Measurements from ENCODE around the gene ADAMTS13.
A peak's percentile ranks its signal among the peaks of the same experiment; 100 is the strongest.
"Not testable (repeated sequence)": the region's sequence is repeated elsewhere in the genome, so short reads cannot be mapped to it uniquely, and the experiment has no call there.

The ADAMTS13 gene

DNA sequence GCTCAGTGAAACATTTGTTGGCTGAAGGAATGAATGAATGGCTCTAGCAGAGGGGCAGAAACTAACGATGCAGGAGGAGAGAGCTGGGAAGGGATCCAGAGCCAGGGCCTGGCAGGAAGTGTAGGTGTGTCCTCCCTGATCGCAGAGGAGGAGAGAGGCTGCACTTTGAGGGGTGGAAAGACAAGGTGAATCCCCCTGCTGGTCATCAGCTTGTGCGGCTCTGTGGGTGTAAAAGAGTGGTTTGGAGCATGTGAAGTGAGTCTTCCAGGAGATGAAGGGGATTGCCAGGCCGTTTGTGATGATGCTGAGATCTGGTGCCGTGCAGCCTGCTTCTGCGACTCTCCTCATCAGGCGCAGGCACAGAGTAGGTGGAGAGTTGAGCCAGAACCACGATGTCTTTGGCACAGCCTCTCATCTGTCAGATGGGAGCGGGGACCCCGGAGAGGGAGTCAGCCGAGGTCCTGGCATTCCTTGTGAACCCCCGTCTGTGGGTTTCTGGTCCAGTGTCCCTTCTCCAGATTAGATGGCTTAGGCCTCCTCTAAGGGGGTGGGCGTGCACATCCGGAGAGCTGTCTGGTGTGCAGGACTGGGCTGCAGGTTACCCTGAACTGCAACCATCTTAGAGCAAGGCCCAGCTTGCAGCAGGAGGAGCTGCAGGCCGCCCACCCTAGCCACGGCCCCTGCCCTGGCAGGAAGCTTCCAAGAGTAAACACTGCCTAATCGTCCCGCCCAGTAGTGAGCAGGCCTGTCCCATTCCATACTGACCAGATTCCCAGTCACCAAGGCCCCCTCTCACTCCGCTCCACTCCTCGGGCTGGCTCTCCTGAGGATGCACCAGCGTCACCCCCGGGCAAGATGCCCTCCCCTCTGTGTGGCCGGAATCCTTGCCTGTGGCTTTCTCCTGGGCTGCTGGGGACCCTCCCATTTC lies at the start of gene ADAMTS13:
Gene ADAMTS13, plus strand, starts transcription at position 753 of the 928 bp plus-strand sequence. Its CDS starts 77 bp downstream, at position 830.
- DNase-seq: peak; percentile 38

DNA sequence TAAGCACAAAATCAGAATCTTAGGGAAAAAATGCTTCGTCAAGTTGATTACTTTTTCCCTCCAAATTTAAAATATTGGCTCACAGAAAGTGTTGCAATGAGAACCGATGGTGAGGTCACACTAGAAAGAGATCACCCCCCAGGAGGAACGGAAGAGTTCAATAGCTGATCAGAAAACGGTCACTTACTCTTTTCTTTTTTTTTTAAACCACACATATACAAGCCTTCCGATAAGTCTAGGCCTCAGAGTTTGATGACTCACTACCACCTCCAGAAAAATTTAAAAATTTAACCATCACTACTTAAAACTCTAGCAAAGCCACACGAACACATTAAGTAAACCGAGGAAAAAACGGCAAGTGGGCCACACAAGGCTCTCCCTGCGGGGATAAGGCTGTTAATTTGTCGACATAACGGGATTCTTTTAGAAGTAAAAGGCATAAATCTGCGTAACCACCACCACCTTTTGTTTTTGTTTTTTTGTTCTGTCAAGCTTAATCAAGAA lies 47.5 kb upstream of the ADAMTS13 start:
- peak; percentile 62 for DNase-seq

DNA sequence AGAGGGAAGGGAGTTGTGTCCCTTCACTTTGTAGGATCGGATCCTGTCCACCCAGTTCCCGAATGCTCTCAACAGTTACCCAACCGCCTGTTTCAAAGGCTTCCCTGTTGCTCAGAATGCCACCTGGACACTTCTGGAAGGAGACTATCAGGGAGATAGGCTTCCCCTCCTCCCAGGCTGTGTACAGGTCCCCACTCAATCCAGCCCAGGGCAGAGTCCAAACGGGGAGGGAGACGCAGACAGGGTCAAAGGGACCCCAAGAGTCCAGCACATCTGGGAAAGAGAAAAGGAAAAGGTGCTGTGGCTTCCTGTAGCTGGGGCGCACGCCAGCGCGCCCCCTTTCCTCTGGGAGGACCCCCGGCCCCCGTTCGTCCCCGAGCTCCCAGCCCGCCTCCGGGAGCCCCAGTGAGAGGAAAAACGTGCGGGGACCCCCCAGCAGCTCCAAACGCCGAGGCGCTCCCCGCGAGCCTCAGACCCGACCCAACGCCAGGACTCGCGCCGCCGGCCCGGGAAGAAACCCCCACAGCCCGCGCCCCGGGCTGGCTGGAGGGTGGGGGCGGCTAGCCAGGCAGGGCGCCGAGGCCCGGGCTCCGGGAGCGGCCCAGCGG lies 46.9 kb upstream of the ADAMTS13 start:
- no peak for DNase-seq

DNA sequence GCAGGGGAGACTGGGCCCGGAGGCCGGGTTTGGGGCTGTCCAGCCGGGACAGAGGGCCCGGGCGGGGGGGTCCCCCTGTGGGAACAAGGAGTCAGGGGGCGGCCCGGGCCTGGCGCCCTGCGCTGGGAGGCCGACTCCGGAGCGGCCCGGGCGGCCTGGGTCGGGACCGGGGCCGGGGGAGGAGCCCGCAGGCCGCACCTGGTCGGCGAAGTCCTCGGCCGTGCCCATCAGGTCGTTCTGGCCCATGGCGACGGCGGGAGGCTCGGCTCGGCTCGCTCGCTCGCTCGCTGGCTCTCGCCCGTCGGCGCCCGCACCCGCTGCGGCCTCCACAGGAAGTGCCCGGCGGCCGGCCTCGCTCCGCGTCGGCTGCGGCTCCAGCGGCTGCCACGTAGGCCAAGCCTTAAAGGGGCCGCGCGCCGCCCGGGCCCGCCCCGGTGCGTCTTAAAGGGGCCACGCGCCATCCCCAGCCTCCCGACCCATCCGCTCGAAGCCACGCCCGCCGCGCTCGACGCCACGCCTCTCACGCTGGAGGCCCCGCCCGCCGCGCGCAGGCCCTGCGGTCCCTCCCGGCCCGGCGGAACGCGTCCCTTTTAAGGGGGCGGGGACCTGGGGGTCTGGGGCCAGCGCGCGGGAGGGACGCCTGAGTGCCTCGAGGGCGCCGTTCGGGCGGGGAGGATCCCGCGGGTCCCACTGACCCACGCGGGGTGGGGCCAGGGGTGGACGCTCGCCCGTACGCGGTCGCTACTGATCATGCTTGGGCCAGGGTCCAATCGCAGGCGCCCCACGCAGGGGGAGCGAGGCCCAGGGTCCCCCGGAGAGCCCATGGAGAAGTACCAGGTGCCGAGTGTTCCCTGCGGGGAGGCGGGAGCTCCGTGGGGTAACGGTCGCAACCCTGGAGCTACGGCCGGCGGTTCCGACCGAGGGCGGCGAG lies 46.2 kb upstream of the ADAMTS13 start, which contains the start of the genes STKLD1 and SURF4:
Gene STKLD1, plus strand, starts transcription at position 643 of the 931 bp plus-strand sequence. Its CDS starts 108 bp downstream, at position 751.
Gene SURF4, minus strand, starts transcription at position 337 of the 931 bp plus-strand sequence. Its CDS starts 91 bp downstream, at position 246.
- DNase-seq: peak; percentile 95

DNA sequence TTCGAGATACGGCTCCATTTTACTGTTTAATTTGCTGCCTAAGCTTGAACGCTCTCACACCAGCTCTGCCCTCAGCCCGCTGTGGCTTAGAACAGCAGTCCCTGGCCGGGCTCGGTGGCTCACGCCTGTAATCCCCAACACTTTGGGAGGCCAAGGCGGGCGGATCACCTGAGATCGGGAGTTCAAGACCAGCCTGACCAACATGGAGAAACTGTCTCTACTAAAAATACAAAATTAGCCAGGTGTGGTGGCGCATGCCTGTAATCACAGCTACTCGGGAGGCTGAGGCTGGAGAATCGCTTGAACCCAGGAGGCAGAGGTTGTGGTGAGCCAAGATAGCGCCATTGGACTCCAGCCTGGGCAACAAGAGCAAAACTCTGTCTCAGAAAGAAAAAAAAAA lies 44.9 kb upstream of the ADAMTS13 start:
- not testable (repeated sequence) for DNase-seq

DNA sequence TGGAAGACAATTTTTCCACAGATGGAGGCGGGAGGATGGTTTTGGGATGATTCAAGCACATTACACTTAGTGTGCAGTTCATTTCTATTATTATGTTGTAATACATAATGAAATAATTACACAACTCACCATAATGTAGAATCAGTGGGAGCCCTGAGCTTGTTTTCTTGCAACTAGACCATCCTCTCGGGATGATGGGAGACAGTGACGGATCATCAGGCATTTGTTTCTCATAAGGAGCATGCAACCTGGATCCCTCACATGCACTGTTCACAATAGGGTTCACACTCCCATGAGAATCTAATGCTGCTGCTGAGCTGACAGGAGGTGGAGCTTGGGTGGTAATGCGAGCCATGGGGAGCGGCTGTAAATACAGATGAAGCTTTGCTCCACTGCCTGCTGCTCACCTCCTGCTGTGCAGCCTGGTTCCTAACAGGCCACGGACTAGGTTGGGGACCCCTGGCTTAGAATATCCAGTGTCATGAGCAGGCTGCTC lies 44.4 kb upstream of the ADAMTS13 start:
- no peak for DNase-seq

DNA sequence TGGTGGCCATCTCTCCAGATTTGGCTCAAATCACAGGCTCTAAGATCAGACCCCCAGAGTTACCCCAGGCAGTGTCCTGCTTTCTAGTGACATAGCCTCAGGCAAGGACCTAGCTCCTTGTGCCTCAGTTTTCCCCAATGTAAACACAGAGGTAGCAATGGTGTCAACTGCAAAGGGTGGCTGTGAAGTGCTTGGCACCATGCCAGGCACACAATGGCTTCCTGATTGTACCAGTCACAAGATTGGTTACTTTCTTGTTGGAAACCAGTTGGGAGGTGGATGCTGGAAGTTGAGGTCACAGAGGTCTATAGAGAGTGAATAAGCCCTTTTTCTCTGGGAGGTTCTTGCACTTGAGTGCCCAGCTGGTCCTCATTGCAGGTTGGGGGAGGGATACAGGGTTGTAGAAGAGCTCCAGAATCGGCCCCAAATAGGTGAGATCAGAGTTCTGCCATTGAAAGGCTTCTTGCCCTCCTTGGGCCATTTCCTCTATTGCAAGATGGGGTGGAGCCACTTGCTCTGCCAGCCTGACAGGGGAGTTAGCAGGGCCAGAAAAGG lies 43.7 kb upstream of the ADAMTS13 start:
- DNase-seq: no peak

DNA sequence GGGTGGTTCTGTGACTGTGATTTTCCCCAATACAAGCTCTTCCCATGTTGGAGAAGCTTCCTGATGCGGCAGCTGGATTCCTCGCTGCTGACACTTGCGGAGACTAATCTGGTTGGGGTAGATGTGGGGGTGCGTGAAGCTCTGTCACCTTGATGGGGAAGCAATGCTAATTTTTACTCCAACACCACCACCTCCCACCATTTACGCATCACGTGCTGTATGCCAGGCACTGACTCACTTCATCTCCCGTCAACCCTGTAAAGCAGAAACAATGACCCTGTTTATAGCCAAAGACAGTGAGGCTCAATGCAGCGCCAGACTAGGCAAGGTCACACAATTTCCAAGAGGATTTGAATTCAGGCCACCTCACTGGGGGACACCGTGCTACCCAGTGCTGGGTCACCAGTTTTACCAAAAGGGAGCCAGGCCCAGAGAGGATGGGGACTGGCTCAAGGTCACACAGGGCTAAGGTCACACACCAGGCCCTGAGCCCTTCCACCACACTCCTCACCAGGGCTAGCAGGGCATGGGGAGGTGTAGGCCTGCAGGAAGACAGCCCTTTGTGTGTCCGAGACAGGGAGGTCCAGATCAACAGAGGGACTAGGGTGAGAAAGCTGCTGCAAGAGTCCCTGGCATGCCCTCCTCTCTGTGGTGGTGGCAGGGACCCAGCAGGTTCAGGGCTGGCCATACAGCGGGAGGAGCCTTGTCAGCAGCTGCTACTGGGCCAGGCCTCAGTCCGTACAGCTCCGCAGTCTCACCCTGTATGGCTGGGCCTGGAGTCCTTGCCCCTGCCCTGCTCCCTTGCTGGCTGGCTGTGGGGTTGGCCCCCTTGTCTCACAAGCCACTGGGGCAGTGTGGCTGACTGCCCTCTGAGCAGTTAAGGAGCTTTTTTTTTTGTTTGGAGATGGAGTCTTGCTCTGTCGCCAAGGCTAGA lies 42.7 kb upstream of the ADAMTS13 start:
- no peak for DNase-seq

DNA sequence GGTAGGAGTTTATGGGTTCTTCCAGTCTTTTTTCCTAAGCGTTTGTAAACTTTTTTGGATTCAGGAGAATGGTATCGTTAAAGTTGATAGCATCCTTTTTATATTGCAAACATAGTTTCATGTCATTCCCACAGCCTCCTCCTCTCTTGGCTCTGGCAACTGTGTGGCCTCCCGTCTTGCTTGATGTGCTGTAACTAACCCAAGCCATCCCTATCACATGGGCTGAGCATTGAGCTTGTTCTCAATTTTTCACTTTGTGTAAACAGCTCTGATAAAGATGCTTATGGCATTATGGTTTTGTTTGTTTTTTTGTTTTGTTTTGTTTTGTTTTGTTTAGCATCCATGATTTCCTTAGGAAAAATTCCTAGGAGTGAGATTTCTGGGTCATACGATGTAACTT lies 41.4 kb upstream of the ADAMTS13 start:
- no peak for DNase-seq

DNA sequence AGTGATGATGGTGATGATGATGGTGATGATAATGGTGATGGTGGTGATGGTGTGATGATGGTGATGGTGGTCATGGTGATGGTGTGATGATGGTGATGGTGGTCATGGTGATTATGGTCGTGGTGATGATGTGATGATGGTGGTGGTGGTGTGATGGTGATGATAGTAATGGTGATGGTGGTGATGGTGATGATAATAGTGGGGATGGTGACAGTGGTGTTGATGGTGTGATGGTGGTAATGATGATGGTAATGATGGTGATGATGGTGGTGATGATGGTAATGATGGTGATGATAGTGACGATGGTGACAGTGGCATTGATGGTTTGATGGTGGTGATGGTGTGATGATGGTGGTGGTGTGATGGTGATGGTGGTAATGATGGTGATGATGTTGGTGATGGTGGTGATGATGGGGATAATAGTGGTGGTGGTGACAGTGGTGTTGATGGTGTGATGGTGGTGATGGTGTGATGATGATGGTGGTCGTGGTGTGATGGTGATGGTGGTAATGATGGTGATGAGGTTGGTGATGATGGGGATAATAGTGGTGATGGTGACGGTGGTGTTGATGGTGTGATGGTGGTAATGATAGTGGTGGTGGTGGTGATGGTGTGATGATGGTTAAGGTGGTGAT lies 39.5 kb upstream of the ADAMTS13 start:
- DNase-seq: no peak

DNA sequence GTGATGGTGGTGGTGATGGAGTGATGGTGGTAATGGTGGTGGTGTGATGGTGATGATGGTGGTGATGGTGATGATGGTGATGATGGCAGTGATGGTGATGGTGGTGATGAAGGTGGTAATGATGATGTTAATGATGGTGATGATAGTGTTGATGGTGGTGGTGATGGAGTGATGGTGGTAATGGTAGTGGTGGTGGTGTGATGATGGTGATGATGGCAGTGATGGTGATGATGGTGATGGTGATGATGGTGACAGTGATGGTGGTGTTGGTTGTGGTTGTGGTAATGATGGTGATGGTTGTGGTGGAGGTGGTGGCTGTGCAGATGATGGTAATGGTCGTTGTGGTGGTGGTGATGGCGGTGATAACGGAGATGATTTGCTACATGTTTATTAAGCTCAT lies 38.7 kb upstream of the ADAMTS13 start:
- no peak for DNase-seq

DNA sequence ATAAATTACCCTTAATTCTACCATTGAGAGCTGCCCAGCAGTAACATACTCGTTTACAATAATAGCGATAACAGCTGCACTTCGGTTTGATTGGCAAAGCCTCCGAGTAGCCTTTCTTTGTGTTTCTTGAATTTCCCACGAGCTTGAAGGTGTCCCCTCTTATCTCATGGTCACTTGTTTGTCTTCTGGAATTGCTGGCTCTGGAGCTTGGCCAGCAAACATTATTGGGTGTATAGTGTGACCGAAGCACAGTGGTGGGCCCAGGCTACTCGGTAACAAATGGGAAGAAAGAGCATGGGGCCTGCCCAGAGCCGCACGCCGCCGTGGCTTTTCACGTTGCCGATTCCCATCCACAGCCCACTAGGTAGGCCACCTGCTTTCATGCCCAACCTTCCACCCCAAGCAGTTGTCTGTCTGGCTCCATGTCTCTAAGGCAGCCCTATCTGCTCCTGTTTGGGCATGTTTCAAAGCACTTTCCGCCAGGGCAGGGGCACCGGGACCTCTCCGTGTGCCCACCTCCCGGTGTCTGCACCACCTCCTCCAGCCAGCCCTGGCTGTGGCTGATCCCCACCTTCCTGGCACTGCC lies 37.3 kb upstream of the ADAMTS13 start:
- no peak for DNase-seq

DNA sequence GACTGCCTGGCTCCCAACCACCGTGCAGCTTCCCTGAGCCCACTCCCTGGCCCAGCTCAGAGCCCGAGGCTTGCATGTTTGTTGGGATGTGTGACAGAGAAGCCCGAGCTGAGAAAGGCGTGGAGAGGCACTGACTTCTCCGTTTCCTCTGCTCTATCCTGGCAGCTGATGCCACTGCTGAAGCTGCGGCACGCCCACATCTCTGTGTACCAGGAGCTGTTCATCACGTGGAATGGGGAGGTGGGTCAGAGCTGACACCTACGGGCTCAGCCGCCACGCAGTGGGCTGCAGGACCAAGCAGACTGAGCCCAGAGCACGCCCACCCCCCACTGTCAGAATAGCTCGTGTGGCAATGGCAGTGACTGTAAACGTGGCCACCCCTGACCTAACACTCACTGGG lies 36.7 kb upstream of the ADAMTS13 start:
- DNase-seq: no peak

DNA sequence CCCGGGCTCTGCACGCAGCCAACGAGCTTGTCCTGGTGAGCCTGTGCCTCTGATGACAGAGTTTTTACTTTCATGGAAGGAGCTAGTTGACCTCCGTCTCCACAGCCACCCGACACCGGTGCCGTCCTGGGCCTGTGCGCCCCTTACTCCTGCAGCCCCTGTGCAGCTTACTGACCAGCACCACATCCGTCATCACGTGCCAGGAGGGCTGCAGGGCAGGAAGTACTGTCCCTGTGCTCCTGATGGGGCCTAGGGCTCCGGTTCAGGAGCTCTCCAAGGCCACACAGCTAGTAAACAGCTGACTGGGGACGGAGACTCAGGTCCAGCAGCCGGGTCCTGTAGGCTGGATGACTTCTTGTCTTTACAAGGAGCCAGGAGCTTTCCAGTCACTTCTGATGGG lies 35.8 kb upstream of the ADAMTS13 start:
- no peak for DNase-seq

DNA sequence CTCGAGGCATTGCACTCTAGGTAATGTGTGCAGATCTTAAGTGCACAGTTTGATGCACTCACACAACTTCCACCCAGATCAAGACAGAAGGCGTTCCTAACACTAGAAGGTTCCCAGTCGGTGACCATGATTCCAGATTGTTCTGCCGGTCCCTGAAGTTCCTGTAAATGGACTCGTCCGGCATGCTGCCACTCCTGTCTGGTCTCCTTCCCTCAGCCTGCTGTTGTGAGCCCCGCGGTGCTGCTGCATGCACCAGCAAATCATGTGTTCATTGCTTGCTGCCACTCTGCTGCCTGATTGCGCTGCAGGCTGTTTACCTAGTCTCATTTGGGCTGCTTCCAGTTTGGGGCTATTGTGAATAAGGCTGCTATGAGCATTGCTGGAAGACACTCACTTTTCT lies 34.5 kb upstream of the ADAMTS13 start:
- DNase-seq: no peak

DNA sequence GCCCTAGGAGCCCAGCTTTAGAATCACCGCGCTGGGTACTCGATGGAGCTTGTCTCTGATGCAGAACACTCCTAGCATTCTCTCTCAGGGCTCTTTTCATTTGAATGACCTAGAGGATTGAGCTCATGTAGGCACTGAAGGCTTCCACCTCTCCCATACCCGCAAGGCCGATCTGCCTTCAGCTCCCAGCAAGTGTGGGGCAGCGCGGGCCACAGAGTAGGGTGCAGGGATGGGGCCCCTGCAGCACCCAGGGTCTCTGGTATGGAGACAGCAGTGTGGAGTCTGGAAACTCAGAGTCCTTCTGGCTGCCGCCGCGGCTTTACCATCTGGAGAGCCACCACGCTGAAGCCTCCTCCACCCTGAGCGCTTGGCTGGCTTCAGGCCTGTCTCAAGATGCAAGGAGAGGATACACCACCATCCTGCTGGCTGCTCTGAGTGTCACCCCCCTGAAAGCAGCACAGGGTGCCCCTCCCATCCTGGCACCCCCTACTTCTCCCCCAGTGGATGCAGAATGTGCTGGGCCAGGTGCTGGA lies 33.1 kb upstream of the ADAMTS13 start:
- DNase-seq: no peak

DNA sequence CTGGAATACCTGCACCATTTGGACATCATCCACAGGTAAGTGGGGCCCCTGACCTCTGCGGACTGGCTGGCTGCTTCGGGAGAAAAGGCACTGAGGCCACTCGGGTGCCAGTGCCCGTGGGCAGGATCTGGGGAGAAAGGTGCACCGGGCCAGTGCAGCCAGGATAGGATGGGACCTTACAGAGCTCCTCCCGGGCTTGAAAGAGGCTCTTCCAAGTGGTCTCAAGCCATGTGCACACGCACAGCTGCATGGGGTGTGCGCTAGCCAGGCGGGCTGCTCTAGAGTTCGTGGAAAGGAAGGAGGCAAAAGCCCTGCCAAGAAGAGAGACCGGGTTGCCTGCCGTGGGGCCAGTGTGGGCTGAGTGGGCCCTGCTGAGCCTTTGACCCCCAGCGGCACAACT lies 32.6 kb upstream of the ADAMTS13 start:
- DNase-seq: no peak

DNA sequence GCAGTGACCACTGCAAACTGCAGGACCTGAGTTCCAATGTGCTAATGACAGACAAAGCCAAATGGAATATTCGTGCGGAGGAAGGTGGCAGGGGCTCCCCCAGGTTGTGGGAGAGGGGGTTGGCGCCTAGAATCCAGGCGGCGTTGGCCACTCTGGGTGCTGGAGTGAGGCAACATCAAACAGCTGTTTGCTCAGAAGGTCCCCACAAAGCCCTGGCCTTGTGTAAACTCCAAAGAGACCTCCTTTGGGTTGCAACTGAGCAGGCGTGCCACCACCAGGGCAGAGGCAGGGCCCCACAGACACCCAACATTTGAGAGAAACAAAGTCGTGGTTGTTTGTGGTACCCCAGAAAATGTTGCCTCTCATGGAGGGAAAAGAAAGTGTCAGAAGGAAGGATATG lies 31.5 kb upstream of the ADAMTS13 start:
- DNase-seq: no peak

DNA sequence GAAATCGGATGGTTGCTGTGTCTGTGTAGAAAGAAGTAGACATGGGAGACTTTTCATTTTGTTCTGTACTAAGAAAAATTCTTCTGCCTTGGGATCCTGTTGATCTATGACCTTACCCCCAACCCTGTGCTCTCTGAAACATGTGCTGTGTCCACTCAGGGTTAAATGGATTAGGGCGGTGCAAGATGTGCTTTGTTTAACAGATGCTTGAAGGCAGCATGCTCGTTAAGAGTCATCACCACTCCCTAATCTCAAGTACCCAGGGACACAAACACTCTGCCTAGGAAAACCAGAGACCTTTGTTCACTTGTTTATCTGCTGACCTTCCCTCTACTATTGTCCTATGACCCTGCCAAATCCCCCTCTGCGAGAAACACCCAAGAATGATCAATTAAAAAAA lies 30.7 kb upstream of the ADAMTS13 start:
- DNase-seq: not testable (repeated sequence)

DNA sequence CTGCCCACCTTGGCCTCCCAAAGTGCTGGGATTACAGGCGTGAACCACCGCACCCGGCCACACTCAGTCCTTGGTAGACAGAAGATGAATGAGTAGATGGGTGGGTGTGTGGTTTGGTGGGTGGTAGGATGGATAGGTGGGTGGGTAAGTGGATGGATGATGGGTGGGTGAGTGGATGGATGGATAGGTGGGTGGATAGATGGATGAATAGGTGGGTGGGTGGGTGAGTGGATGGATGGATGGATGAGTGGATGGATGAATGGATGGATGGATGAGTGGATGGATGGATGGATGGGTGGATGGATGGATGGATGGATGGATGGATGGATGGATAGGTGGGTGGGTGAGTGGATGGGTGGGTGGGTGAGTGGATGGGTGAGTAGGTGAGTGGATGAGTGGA lies 29.9 kb upstream of the ADAMTS13 start:
- DNase-seq: not testable (repeated sequence)
